Measurements from ENCODE around the gene CACNG7. TPM values are rescaled to one million over a fixed set of nuclear protein-coding genes. Genes with fewer than 3 reads are reported as not detected.

The CACNG7 gene
- total and polyA plus RNA-seq, 2 donors (not counting 3 experiments of a cell fraction or from before 2014, with no cell fraction given): 0.92 to 1.3 TPM

DNA sequence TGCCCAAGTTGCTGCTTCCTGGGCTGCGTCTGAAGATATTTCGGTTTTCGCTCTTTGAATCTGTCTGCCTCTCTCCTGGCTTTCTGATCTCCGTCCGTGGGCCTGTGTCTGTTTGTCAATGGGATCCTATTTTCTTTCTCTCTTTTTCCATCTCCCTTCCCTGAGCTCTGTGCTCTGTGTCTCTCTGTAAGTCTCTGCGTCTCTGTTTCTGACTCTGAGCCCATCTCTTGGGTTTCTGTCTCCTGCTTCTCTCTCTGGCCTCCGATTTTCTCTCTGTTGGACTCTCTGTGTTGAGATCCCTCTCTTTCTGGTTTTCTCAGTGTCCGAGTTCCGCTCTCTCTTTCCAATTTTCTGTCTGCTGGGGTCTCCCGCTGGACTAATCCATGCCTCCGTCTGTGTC, 25.3 kb upstream of the CACNG7 start:
- H2AFZ ChIP-seq (ENCODE audit: low read depth, low read length): no peak overlapping the region
- no peak overlapping the region for H3K4me2 ChIP-seq (ENCODE audit: insufficient read depth, low read length)
- no peaks in the 10 kb centered on the region for H3K9me1 ChIP-seq (replicated peaks; ENCODE audit: control insufficient read depth, extremely low read depth, insufficient read depth, low read length)
- DNase-seq (ENCODE audit: low read depth, low spot score): no peak
- intact Hi-C loops (cut with micrococcal nuclease): no loop called here
- dilution Hi-C loops (cut with MboI; ENCODE audit: extremely low pct_ligation_motif_present, low sequenced_read_pairs): no loop called here
- ChIA-PET POLR2A (interaction anchor here (0.5 kb wide), 1 partner anchor 33 kb away, joined by 6 read pairs; no protein-coding TSS in a partner anchor), CTCF (interaction anchor here (0.6 to 3.9 kb wide), 7 partner anchors 18 to 146 kb away, joined by 3 to 17 read pairs (median 3); no protein-coding TSS in a partner anchor)
- H3K36me3 ChIP-seq (ENCODE audit: control insufficient read depth in 2 of 2, extremely low read depth in 1 of 2, insufficient read depth in 2 of 2, low read length in 2 of 2): no peaks in the 10 kb centered on the region
- TF ChIP-seq MYC (IDR thresholded peaks at IDR 0.05; ENCODE audit: low read depth, low read length) (no peak), EZH2 (IDR thresholded peaks at IDR 0.05; ENCODE audit: borderline replicate concordance, low read depth, low read length, severe bottlenecking) (no peak), POLR2AphosphoS5 (IDR thresholded peaks at IDR 0.05; ENCODE audit: insufficient read depth, low read depth, low read length) (no peak), JUN (IDR thresholded peaks at IDR 0.05; ENCODE audit: borderline replicate concordance, insufficient read depth, insufficient read length, low read depth) (no peak), GATA2 (IDR thresholded peaks at IDR 0.05; ENCODE audit: insufficient read depth, insufficient read length, low read depth, low read length) (no peak), FOS (IDR thresholded peaks at IDR 0.05; ENCODE audit: borderline replicate concordance, insufficient read depth, low read length) (no peak), POLR2A (IDR thresholded peaks at IDR 0.05; ENCODE audit: low read depth, low read length) (no peak), CTCF (IDR thresholded peaks at IDR 0.05; ENCODE audit: extremely low read depth in 1 of 2, insufficient read depth in 1 of 2, low read depth in 1 of 2, low read length in 2 of 2) (no peak)
- TF ChIP-seq, protein P1, sequence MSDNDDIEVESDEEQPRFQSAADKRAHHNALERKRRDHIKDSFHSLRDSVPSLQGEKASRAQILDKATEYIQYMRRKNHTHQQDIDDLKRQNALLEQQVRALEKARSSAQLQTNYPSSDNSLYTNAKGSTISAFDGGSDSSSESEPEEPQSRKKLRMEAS (IDR thresholded peaks at IDR 0.05; ENCODE audit: insufficient read depth, insufficient read length): no peak
- H4K20me1 ChIP-seq (replicated peaks; ENCODE audit: control insufficient read depth, extremely low read depth, insufficient read depth, low read length): no peaks in the 10 kb centered on the region
- H3K9ac ChIP-seq (replicated peaks; ENCODE audit: extremely low read depth, insufficient read depth, low read length): no peak overlapping the region
- no peaks in the 10 kb centered on the region for H3K9me3 ChIP-seq (replicated peaks; ENCODE audit: control insufficient read depth, insufficient read depth, low read length)
- no peak overlapping the region for H3K27ac ChIP-seq (ENCODE audit: insufficient read depth, low read depth, low read length)
- H3K4me3 ChIP-seq (replicated peaks in 1 of 3; ENCODE audit: insufficient read depth in 1 of 3, low read depth in 1 of 3, low read length in 3 of 3): no peak overlapping the region
- FAIRE-seq: no peak
- peaks cover 15% of the 10 kb centered on the region for H3K4me1 ChIP-seq (ENCODE audit: control insufficient read depth, extremely low read depth, insufficient read depth, low read length)
- no peaks in the 10 kb centered on the region for H3K79me2 ChIP-seq (ENCODE audit: control insufficient read depth, insufficient read depth, low read length)
- peaks cover 40 to 44% of the 10 kb centered on the region in 2 experiments for H3K27me3 ChIP-seq (ENCODE audit: control insufficient read depth in 2 of 2, insufficient read depth in 2 of 2, low read length in 2 of 2)
- BruUV-seq (replicated peaks): no TSS peak

Measured in endothelial cell of umbilical vein (primary cell).